Inferior parietal cortex (tissue), 1 donor: Measurements from ENCODE around the gene AVP.
A peak's percentile ranks its signal among the peaks of the same experiment; 100 is the strongest.

Experiments
- DNase-seq: peaks from one replicate; pipeline ENCODE4 v3.0.0-alpha.2; 2016; ENCODE audit errors: extremely low spot score

Gene AVP

GRCh38 chr20:3047486-3048419, 36.8 kb downstream of the AVP start:
- no peak for DNase-seq

- no peak for DNase-seq
Observed at GRCh38 chr20:3046677-3047462, 37.7 kb downstream of the AVP start.

- peak; percentile 85 for DNase-seq
Observed at GRCh38 chr20:3045816-3046676, 38.5 kb downstream of the AVP start, which contains the start of gene MRPS26. TSS of gene MRPS26 (plus strand) at chr20:3046052. CDS start at chr20:3046069, 17 bp downstream.

GRCh38 chr20:3045042-3045815, 39.3 kb downstream of the AVP start:
- DNase-seq = peak; percentile 34

GRCh38 chr20:3044336-3044965, 40.1 kb downstream of the AVP start:
- DNase-seq = no peak

- no peak for DNase-seq
Observed at GRCh38 chr20:3043322-3043721, 41.2 kb downstream of the AVP start, which contains the start of gene GNRH2. TSS of gene GNRH2 (plus strand) at chr20:3043622. CDS start at chr20:3044415, 793 bp downstream.

- DNase-seq = no peak
Observed at GRCh38 chr20:3042625-3043024, 41.9 kb downstream of the AVP start.

GRCh38 chr20:3041854-3042409, 42.6 kb downstream of the AVP start:
- DNase-seq = no peak

GRCh38 chr20:3040086-3040485, 44.4 kb downstream of the AVP start:
- no peak for DNase-seq

GRCh38 chr20:3039426-3039825, 45.1 kb downstream of the AVP start:
- no peak for DNase-seq

- DNase-seq = no peak
Observed at GRCh38 chr20:3038454-3038853, 46.1 kb downstream of the AVP start.

GRCh38 chr20:3037654-3038053, 46.9 kb downstream of the AVP start:
- DNase-seq = no peak

- DNase-seq = no peak
Observed at GRCh38 chr20:3032624-3033023, 51.9 kb downstream of the AVP start.
